ENCODE measurements around the gene TMEM263. TPM values are rescaled to one million over a fixed set of nuclear protein-coding genes. Genes with fewer than 3 reads are reported as not detected.
A peak's percentile ranks its signal among the peaks of the same experiment; 100 is the strongest.

The TMEM263 gene
- total RNA-seq, 3 donors from 2014 or later (not counting 1 experiment from before 2014, with no cell fraction given): 24.1 to 37.5 (median 34.4) TPM

- Mint-ChIP-seq H3K4me1 (peaks cover 18 to 43% of the 10 kb centered on the region in 2 donors), H3K27ac (no peak overlapping the region), H3K9me3 (no peaks in the 10 kb centered on the region), H3K27me3 (ENCODE audit: low read depth in 2 of 2) (no peaks in the 10 kb centered on the region), H3K36me3 (no peaks in the 10 kb centered on the region), H3K4me3 (no peak overlapping the region)
- TF ChIP-seq CTCF (IDR thresholded peaks at IDR 0.05): no peak
- Histone ChIP-seq H3K27ac (ENCODE audit: low read length) (no peak overlapping the region), H3K9me3 (ENCODE audit: control insufficient read depth, insufficient read depth, low read length) (no peaks in the 10 kb centered on the region), H3K36me3 (ENCODE audit: control insufficient read depth, insufficient read depth, low read length) (peaks cover 9% of the 10 kb centered on the region), H3K4me1 (ENCODE audit: control insufficient read depth, insufficient read depth, low read length) (peaks cover 10% of the 10 kb centered on the region), H3K27me3 (ENCODE audit: control insufficient read depth, insufficient read depth, low read length) (no peaks in the 10 kb centered on the region), H3K4me3 (ENCODE audit: low read length) (no peak overlapping the region)
- WGBS (ENCODE audit: insufficient coverage): 100% methylated on average over 1 of the region's 1 CpG
- intact Hi-C loops (cut with micrococcal nuclease): loop anchor here (10.0 kb wide), 1 partner anchor 113 kb away; the partner anchor contains the start of gene CRY1
- ATAC-seq: no peak
- DNase-seq: no peak
These were observed 26.5 kb downstream of the TMEM263 start for GRCh38 chr12:106982229-106982628.

GRCh38 chr12:106984588-106985137 lies 29.0 kb downstream of the TMEM263 start:
- H3K4me3 ChIP-seq (ENCODE audit: low read length): no peak overlapping the region
- no peaks in the 10 kb centered on the region for H3K9me3 ChIP-seq (ENCODE audit: control insufficient read depth, insufficient read depth, low read length)
- no peaks in the 10 kb centered on the region for H3K9me3 Mint-ChIP-seq
- ATAC-seq: no peak
- H3K36me3 ChIP-seq (ENCODE audit: control insufficient read depth, insufficient read depth, low read length): peaks cover 2% of the 10 kb centered on the region
- H3K4me1 Mint-ChIP-seq: peaks cover 24 to 50% of the 10 kb centered on the region in 2 donors
- intact Hi-C loops (cut with micrococcal nuclease): loop anchor here (10.0 kb wide), 1 partner anchor 110 kb away; the partner anchor contains the start of gene CRY1
- H3K36me3 Mint-ChIP-seq: no peaks in the 10 kb centered on the region
- no peak overlapping the region for H3K27ac ChIP-seq (ENCODE audit: low read length)
- 85% methylated on average over 6 of the region's 6 CpGs for WGBS (ENCODE audit: insufficient coverage)
- H3K4me3 Mint-ChIP-seq: no peak overlapping the region
- H3K27me3 Mint-ChIP-seq (ENCODE audit: low read depth in 2 of 2): no peaks in the 10 kb centered on the region
- DNase-seq: peak in 1 of 2 donors; percentile 26
- no peak for TF ChIP-seq CTCF (IDR thresholded peaks at IDR 0.05)
- no peaks in the 10 kb centered on the region for H3K27me3 ChIP-seq (ENCODE audit: control insufficient read depth, insufficient read depth, low read length)
- H3K4me1 ChIP-seq (ENCODE audit: control insufficient read depth, insufficient read depth, low read length): peaks cover 10% of the 10 kb centered on the region
- H3K27ac Mint-ChIP-seq: peak overlapping the region; percentile 7 to 78

- Mint-ChIP-seq H3K9me3 (no peaks in the 10 kb centered on the region), H3K27ac (peak overlapping the region in 1 of 2 donors; percentile 97), H3K27me3 (ENCODE audit: low read depth in 2 of 2) (no peaks in the 10 kb centered on the region), H3K36me3 (no peaks in the 10 kb centered on the region), H3K4me1 (peaks cover 24 to 50% of the 10 kb centered on the region in 2 donors), H3K4me3 (peak overlapping the region; percentile 96)
- no peak for DNase-seq
- Histone ChIP-seq H3K4me3 (ENCODE audit: low read length) (no peak overlapping the region), H3K27me3 (ENCODE audit: control insufficient read depth, insufficient read depth, low read length) (no peaks in the 10 kb centered on the region), H3K4me1 (ENCODE audit: control insufficient read depth, insufficient read depth, low read length) (peaks cover 10% of the 10 kb centered on the region), H3K9me3 (ENCODE audit: control insufficient read depth, insufficient read depth, low read length) (no peaks in the 10 kb centered on the region), H3K27ac (ENCODE audit: low read length) (no peak overlapping the region), H3K36me3 (ENCODE audit: control insufficient read depth, insufficient read depth, low read length) (peaks cover 2% of the 10 kb centered on the region)
- intact Hi-C loops (cut with micrococcal nuclease): loop anchor here (10.0 kb wide), 1 partner anchor 109 kb away; the partner anchor contains the start of gene CRY1
- no peak for TF ChIP-seq CTCF (IDR thresholded peaks at IDR 0.05)
- no peak for ATAC-seq
- WGBS (ENCODE audit: insufficient coverage): over 99% methylated on average over 5 of the region's 5 CpGs
These were observed 29.8 kb downstream of the TMEM263 start for GRCh38 chr12:106985479-106985878.

All from natural killer cell (primary cell).